ENCODE measurements around the gene KRTAP10-3. TPM values are rescaled to one million over a fixed set of nuclear protein-coding genes. Genes with fewer than 3 reads are reported as not detected.

KRTAP10-3 gene
- total and polyA plus RNA-seq, 8 donors: not detected

GRCh38 chr21:44530221-44530902 is 28.2 kb downstream of the KRTAP10-3 start:
- H3K36me3 ChIP-seq: no peaks in the 10 kb centered on the region
- no peak for ATAC-seq
- peak in 2 of 6 donors; percentile 2 to 36 for DNase-seq
- H3K27me3 ChIP-seq: no peaks in the 10 kb centered on the region
- intact Hi-C loops (cut with DNase I): no loop called here
- no peaks in the 10 kb centered on the region for H3K4me1 ChIP-seq
- H3K27ac ChIP-seq: no peak overlapping the region
- WGBS, 2 donors: 66 to 76% methylated on average over 7 of the region's 7 CpGs
- no peak overlapping the region for H3K4me3 ChIP-seq
- H3K9me3 ChIP-seq: no peaks in the 10 kb centered on the region
- no peak for FAIRE-seq
- no peak for TF ChIP-seq CTCF (IDR thresholded peaks at IDR 0.05)

GRCh38 chr21:44529503-44530125 is 29.0 kb downstream of the KRTAP10-3 start:
- H3K4me1 ChIP-seq: no peaks in the 10 kb centered on the region
- ATAC-seq: no peak
- H3K27me3 ChIP-seq: no peaks in the 10 kb centered on the region
- no peak for FAIRE-seq
- TF ChIP-seq CTCF (IDR thresholded peaks at IDR 0.05): no peak
- H3K4me3 ChIP-seq: no peak overlapping the region
- WGBS, 2 donors: 54 to 62% methylated on average over 23 of the region's 23 CpGs
- H3K9me3 ChIP-seq: no peaks in the 10 kb centered on the region
- intact Hi-C loops (cut with DNase I): no loop called here
- no peak overlapping the region for H3K27ac ChIP-seq
- no peaks in the 10 kb centered on the region for H3K36me3 ChIP-seq
- peak in 2 of 6 donors; percentile 4 to 43 for DNase-seq

GRCh38 chr21:44529011-44529421 is 29.6 kb downstream of the KRTAP10-3 start:
- Histone ChIP-seq H3K27ac (no peak overlapping the region), H3K9me3 (no peaks in the 10 kb centered on the region), H3K27me3 (no peaks in the 10 kb centered on the region), H3K4me3 (no peak overlapping the region), H3K36me3 (no peaks in the 10 kb centered on the region), H3K4me1 (no peaks in the 10 kb centered on the region)
- 70 to 82% methylated on average over 17 of the region's 17 CpGs for WGBS, 2 donors
- DNase-seq (peak in 1 of 6 donors; percentile 41), FAIRE-seq (no peak), ATAC-seq (no peak)
- no peak for TF ChIP-seq CTCF (IDR thresholded peaks at IDR 0.05)
- intact Hi-C loops (cut with DNase I): no loop called here

GRCh38 chr21:44528634-44528995 is 30.0 kb downstream of the KRTAP10-3 start:
- Histone ChIP-seq H3K27me3 (no peaks in the 10 kb centered on the region), H3K27ac (no peak overlapping the region), H3K9me3 (no peaks in the 10 kb centered on the region), H3K36me3 (no peaks in the 10 kb centered on the region), H3K4me3 (no peak overlapping the region), H3K4me1 (no peaks in the 10 kb centered on the region)
- DNase-seq (no peak), ATAC-seq (no peak), FAIRE-seq (no peak)
- 74 to 84% methylated on average over 10 of the region's 10 CpGs for WGBS, 2 donors
- intact Hi-C loops (cut with DNase I): no loop called here
- TF ChIP-seq CTCF (IDR thresholded peaks at IDR 0.05): no peak

Measured in pancreas (tissue), 10 donors.